Stimulated activated CD4-positive, alpha-beta T cell treated with anti-CD3 and anti-CD28 coated beads, TNF-alpha, amount 100 ng/mL, for 48 hours (primary cell): Measurements from ENCODE around the gene LSM2.

Experiments used
- DNase-seq, 3 donors: peaks; one replicate each; pipeline ENCODE4 v3.0.0-alpha.2; 2020; ENCODE audit warnings: low read depth in 3 of 3

The LSM2 gene

DNA sequence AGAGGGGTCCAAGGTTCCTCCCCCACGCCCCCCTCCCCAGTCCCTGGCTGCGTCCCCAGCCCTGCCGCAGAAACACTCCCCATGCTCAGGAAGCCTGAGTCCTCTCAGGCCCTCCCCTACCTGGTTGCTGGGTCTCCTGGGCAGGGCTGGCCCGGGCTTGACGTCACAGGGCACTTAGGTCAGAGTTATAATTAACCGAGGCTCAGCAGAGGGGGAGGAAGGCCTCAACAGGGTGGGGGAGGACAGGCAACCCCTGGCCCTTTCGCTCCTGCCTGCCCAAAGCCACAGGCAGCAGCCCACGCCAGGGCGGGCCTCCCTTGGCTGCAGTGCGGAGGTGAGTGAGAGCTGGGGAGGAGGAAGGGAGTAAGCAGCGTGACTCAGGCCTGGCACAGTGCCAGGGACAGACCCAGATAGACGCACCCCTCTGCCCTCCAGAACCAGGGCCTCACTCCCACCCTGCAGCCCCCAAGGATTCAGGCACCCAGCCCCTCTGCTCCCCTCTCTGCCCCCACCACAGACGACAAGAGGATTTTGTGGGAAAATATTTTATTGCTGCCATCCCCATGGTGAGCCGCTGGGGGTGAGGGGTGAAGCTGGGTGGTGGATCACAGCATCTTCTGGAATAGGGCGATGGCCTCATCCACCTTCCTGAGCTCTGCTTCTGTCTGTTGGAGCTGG is 29.6 kb downstream of the LSM2 start, which contains the start of gene VWA7:
Gene VWA7 (minus strand): TSS at position 340 of the 678 bp plus-strand sequence. CDS start 549 bp downstream, outside the sequence.
- peak; percentile 60 to 74 (median 71) for DNase-seq

DNA sequence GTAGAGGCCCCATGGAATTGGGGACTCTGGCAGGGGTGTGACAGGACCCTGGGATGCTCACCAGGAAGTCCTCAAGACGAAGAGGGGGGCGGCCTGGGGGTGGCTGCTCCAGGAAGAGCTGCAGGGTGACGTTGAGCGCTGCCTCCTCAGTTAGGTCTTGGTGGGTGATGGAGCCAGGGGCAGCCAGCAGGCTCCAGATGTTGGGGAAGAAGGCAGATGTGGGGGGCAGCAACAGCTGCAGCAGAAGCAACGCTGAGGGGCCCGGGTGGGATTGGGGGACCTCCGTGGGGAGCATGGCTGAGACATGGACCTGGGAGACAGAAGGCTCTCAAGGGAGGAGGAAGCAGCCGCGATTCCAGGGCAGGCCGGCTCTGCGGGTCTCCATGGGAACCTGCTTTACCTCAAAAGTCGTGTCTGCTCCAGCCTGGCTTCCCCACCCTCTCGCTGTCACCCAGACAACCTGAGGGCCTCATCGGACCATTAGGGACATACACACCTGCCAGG is 30.2 kb downstream of the LSM2 start:
- DNase-seq = no peak

DNA sequence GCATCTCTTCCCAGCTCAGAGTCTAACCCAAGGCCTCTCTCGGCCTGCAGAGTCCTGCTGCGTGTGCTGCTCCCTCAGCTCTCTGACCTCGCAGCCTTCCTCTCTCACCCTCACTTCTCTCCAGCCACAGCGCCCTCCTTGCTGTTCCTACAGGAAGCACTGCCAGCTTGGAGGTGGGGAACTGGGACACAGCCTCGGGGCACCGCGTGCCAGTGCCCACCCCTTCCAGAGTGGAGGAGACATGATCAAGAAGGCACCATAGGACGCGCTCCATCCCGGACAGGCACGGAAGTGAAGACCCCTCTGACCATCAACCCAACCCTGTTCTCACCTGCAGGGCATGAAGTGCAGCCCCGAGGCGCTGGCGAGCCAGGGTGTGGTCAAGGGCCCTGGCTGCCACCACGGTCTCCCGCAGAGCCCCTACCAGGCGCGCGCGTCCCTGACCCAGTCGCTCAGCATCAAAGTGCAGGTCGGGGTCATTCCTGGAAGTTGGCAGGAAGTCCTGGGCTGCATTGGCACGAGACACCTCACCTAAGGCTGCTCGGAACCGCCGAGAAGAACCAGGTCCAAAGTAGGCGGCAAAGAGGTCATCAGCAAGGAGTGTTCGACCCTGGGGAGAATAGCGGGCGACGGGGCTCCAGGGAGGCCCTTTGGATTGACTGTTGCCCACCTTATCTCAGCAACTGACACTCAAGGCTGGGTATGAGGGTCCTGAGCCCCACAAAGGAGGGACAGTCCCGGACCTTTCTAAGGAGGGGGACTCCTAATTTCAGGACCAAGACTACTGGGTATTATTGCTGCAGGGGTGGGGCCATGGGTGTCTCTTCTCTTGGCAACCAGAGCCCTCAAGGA is 30.9 kb downstream of the LSM2 start:
- no peak for DNase-seq

DNA sequence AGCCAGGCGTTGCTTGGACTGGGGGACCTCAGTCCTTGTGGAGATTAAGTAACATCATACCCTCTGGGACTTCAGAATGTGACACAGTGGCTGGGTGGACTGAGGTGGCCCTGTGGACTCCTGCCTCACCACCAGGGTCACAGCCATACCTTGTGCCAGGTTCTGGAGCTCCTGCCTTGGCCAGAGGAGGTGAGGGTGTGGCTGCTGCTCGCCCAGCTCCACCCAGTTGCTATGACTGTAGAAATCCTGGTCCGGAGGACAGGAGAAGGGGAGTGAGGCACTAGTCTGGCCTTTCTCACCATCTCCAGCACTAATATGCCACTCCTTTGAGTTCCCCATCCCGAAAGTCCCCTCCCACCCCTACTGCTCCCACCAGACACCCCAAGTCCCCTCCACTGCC is 31.6 kb downstream of the LSM2 start:
- DNase-seq = no peak

DNA sequence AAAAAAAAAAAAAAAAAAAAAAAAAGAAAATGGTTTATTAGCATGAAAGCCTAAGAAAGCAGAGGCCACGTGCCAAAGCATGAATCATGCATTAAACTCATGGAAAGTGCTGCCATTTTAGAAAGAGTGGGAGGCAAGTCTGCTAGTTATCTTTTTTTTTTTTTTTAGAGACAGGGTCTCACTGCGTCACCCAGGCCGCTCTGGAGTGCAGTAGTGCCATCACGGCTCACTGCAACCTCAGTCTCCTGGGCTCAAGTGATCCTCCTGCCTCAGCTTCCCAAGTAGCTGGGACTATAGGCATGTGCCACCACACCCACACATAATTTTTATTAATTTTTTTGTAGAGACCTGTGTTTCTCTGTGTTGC is 34.8 kb downstream of the LSM2 start:
- DNase-seq = no peak

DNA sequence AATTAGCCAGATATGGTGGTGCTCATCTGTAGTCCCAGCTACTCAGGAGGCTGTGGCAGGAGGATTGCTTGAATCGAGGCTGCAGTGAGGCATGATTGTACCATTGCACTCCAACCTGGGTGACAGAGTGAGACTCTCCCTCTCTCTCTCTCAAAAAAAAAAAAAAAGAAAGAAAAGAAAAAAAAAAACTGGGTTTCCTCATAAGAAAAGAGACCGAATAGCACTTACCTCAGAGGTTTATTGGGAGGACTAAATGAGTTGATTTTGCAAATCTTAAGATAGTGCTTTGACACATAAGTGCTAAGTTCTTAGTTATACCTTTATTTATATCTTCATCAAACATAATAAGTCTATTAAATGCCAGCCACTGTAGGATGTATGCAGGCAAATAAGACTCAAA is 35.9 kb downstream of the LSM2 start:
- no peak for DNase-seq

DNA sequence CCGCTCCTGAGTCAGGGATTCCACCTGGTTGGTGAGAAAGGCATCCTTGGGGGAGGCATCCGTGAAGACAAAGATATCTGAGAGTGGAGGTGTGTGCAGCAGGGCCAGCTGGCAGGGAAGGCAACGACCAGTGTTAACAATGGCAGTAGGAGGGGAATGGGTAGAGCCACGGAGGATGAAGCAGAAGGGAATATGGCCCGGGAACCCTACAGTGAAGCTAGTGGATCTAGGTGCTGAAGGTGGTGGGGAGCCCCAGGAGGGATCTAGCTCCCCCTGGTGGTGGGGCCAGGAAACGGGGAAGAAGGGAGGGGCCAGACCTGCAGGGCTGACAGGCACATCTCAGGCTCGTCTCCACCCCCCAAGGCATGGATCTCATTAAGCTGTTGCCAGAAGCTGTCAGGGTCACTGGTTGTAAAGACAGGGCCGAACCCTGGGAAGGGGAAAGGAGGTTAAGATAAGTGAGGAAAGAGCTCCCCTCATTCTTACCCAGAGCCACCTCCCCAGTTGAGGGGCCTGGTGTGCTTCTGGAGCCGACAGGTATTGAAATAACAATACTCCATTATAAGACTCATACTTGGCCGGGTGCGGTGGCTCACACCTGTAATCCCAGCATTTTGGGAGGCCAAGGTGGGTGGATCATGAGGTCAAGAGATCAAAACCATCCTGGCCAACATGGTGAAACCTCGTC is 36.9 kb downstream of the LSM2 start:
- peak; percentile 73 to 80 (median 77) for DNase-seq

DNA sequence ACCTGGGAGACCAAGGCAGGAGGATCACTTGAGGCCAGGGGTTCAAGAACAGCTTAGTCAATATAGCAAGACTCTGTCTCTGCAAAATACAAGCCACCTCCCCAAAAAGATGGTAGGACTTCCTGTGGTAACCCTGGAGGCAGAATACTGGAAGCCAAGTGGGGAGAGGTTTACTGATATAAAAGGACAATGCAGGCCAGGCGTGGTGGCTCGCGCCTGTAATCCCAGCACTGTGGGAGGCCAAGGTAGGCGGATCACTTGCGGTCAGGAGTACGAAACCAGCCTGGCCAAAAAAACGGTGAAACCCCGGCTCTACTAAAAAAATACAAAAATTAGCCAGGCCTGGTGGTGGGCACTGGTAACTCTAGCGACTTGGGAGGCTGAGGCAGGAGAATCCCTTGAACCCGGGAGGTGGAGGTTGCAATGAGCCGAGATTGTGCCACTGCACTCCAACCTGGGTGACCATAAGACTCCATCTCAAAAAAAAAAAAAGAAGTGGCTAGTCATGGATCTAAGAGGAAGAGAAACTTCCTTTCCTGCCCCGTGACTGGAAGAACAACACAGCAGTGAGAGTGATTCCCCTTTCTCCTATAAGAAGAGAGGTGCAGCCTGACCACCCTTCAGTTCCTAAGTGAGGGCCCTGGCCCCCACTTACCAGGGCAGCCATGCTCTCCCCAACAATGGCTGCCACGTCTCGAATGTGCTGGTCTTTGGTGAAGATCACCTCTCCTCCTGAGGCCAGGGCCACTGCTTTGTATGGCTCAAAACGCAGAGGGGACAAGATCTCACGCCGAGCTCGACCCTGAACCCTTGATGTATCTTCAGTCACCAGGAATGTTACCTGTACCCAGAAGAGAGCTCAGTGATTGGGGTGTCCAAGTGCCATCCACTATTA is 38.2 kb downstream of the LSM2 start:
- no peak for DNase-seq

DNA sequence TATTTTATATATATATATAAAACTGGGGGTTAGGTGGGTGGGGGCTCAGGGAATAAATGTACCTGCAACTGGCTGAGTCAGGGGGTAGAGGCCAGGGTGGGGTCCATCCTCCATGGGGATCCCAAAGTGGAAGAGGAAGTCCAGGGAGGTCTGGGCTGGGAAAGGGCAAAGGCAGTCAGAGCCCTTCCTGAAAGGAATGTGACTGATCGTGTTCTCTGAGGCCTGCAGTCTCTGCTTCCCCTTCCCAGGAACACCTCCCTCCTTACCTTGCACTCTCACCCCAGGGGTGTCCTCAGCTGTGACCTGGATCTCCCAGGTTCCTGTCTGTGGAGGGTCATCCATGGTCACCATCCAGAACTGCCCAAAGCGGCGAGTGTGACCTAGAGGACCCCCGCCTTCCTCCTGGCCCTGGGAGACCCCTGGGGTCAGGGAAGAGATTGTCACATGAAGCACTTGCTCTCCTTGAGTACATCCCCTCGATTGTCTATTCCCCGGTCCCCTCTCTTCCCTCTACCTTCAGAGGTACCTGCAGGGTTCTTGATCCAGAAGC is 39.6 kb downstream of the LSM2 start:
- DNase-seq = no peak

DNA sequence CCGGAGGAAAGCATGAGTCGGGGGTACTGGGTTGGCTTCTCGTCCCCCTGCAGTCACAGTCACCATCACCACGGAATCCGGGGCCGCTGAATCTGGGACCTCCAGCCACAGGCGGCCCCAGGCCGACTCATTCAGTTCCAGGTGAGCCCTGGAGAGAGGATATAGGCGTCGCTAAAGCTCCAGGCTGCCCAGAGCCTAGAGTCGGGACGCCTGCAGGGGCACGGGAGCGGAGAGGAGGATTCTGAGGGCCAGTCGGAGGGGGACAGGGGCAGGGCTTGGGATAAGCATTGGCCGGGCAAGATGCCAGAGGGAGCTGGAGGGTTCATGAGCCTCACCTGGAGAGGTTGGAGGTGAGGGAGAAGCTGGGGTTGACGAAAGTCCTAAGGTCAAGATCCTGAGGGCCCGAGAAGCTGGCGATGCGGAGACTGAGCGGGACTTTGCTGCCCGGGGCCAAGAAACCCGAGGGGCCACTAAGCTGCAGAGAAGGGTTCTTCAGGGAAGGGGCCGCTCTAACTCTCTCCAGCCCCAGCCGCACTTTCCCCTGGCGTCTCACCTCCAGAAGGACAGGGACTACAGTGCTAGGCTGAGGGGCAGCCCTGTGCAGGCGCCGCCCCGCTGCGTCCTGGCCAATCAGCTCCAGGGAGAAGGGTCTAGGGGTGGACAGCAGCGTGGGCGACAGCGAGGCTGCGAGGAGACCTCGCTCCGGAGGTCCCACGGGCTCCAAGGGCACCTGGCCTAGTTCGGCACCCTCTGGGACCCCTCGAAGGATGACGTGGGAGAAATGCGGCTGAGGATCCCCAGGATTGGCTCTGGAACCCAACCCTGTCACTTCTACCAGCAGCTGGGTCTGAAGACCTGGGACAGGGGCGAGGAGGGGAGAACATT is 40.6 kb downstream of the LSM2 start:
- no peak for DNase-seq

DNA sequence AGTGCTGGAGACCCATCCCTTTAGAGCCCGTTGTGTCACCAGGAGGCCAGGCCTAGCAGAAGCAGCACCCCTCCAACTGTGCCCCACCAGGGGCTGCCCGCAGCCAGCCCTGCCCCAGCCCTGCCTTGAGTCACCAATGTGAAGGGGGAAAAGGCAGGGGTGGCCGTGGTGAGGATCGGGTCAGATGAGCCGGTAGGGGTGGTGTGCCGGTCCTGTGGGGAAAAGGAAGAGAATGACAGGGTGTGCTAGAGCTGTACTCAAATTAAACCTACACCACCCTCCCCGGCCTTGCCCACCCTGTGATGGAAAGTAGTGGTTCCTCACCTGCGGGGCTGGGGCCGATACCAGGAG is 41.2 kb downstream of the LSM2 start:
- DNase-seq = no peak

DNA sequence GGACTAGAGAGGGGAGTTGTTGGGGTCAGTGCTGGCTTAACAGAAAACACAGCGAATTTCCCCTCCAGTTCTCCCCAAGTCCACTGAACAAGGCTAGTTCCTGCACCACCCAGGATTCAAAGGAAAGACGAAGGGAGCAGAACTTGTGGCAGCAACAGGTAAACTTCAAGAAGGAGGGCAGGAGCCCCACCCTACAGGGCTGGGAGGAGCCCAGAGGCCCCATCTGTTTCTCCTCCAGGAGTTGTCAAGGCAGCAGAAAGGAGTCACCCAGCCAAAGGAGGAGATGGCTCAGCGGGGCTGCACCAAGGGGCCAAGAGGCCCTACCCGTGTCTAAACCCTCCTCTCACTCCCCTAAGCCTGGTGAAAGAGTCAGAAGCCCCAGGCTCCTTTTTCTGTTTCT is 42.6 kb downstream of the LSM2 start:
- no peak for DNase-seq

DNA sequence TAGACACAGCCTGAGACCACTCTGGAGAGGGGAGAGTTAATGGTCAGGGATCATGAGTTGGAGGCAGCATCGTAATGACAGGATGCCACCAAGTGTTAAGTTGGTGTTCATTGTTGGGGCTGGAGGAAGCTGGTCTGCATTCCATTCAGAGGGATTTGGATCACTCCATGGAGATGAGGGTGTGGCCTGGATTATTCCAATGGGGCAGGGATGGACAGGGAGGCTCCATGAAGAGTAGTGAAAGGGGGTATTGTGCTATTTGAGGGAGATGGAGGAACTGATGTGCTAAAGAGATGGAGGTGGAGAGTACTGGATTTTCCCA is 43.2 kb downstream of the LSM2 start:
- DNase-seq = no peak

DNA sequence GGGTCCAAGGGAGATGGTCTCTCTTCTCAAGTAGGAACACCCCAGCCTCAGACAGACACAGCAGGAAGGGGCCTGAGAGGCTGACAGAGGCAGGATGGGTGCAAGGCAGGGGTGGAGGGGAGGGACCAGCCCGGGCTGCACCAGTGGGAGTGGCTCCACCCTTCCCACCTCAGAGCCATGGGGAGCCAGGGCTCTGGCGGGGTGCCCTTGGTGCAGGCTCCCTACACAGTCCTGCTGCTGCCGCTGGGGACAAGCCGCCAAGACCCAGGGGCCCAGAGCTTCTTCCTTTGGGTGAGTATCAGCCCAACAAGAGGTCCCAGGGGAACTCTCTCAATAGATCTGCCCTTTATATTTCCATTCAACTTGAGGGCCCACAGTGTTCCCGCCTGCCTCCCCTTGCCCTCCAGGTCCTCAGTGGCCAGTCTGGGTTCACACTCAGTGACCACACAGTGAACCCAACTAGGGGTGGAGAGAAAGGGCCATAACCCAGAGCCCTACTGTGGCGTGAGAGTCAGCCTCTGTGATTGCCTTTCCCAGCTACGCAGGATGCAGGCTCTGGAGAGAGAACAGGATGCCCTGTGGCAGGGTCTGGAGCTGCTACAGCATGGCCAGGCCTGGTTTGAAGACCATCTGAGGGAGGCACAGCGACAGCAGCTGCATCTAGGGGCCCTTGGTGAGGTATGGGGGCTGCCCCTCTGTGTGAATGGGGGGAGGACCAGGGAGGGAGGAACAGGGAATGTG is 43.7 kb downstream of the LSM2 start:
- DNase-seq = no peak

DNA sequence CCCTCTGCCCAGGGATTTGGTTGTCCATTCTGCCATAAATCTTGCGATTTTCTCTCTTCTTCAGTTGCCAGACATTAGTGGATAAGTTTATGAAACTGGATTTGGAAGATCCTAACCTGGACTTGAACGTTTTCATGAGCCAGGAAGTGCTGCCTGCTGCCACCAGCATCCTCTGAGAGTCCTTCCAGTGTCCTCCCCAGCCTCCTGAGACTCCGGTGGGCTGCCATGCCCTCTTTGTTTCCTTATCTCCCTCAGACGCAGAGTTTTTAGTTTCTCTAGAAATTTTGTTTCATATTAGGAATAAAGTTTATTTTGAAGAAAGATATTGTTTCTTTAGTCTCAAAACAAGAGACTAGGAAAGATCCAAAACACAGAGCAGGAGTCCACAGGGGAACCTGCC is 44.4 kb downstream of the LSM2 start, which contains the start of gene SAPCD1:
Gene SAPCD1 (plus strand): TSS at position 301 of the 400 bp plus-strand sequence. CDS start 399 bp downstream, outside the sequence.
- DNase-seq = no peak

DNA sequence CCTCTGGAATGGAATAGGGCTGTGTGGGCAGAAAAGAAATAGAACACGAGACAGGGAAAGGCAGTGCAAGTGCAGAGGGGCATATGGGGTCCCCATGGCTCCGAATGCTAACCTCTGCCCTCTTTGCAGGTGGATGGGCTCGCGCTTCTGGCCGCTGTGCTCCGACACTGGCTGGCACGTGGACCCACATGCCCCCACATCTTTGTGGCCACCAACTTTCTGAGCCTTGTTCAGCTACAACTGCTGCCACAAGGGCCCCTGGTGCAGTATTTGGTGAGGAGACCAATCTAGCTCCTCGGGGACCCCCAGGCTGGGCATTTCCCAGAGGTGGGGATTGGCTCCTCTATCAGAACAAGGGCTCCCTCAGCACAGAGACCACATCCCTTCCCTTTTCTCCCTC is 45.4 kb downstream of the LSM2 start:
- no peak for DNase-seq

DNA sequence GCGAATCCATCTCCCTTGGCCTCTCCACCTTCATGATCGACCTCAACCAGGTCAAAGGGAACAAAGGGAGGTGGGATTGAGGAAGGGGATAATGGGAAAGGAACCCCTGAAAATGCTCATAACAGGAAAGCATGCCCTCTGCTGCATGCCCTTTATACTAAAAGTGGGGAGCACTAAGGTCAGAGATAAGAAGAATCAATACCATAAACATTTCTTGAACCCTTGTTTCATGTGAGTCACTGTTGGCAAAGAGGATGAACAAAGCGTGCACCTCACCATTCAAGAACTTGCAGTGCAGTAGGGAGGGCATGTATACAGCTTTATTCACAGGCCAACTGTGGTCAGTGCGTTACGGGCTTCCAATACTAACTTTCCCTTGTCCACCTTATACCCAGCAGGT is 46.0 kb downstream of the LSM2 start:
- DNase-seq = no peak

DNA sequence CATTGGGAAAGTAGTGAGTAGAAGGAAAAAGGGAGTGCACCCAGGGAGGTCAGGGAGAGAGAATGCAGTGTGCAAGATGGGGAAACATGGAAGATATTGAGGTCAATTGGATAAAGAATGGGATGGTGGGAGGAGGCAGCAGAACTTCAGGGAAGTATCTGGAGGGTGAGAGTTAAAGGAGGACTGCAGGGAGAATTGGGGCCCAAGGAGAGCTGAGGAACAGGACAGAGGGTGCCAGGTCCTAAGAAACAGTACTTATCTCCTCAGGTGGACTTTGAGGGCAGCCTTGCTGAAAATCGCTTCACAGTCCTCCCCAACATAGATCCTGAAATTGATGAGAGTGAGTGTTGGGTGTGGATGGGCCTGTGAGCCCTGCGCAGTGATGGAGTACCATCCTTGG is 48.5 kb downstream of the LSM2 start:
- DNase-seq = no peak

DNA sequence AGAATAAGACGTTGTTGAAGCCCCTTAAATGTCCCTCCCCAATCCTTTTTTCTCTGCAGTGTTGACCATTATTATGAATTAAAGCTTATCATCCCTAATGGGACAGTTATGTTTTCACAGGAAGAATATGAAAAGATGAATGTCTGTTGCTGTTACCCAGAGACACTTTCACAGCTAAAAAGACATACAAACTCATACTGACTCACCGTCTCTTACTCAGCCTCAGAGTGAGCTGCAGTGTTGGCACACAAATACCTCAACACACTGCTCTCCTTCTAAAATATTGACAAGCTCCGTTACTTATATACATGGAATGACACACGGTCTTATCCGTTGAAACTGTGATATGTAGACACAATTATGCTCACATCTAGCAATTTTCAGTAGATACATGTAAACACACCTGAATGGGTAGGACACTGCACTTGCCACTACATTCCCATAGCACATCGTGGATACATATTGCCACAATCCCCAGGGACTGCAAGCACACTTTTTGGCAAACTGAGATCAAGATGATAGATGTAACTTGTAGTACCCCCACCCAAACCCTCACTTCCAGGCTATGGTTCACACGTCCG is 53.9 kb downstream of the LSM2 start:
- DNase-seq = no peak
